ENCODE measurements around the gene KLHDC10.
"Not testable (repeated sequence)": the region's sequence is repeated elsewhere in the genome, so short reads cannot be mapped to it uniquely, and the experiment has no call there.

KLHDC10 gene, protein sequence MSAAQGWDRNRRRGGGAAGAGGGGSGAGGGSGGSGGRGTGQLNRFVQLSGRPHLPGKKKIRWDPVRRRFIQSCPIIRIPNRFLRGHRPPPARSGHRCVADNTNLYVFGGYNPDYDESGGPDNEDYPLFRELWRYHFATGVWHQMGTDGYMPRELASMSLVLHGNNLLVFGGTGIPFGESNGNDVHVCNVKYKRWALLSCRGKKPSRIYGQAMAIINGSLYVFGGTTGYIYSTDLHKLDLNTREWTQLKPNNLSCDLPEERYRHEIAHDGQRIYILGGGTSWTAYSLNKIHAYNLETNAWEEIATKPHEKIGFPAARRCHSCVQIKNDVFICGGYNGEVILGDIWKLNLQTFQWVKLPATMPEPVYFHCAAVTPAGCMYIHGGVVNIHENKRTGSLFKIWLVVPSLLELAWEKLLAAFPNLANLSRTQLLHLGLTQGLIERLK

GRCh38 chr7:130069978-130070860, at the start of gene KLHDC10:
KLHDC10 (plus strand) TSS chr7:130070534; CDS start chr7:130070644, 110 bp downstream.
- DNase-seq = peak; percentile 96

DNA sequence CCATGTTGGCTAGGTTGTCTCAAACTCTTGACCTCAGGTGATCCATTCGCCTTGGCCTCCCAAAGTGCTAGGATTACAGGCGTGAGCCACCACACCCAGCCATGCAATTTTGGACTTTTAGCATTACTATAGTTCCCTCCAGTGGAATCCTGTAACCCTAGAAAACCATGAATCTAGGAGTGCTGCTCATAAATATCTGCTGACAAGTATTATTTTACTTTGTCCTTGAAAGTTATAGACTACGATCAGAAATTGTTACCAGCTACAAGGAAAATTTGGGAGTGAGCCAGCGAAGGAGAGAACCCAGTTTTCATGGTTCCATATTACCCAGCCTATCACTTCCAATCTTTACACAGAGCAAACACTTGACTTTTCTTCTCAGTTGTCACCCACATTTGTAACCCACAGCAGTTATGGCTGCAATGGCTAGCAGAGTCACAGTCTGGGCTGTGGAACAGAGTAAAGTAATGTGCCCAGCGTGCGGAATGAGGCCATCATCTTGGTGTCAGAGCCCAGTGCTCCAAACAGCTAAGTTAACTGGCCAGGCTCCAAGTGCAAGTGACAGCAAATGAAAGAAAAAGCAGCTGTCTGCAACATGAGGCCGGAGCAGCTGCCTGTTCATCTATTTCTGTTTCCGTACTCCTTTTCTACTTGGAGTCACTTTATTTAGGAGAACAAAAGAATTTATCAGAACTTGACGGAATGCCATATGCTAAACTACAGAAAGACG, 49.1 kb upstream of the KLHDC10 start:
- DNase-seq = no peak

DNA sequence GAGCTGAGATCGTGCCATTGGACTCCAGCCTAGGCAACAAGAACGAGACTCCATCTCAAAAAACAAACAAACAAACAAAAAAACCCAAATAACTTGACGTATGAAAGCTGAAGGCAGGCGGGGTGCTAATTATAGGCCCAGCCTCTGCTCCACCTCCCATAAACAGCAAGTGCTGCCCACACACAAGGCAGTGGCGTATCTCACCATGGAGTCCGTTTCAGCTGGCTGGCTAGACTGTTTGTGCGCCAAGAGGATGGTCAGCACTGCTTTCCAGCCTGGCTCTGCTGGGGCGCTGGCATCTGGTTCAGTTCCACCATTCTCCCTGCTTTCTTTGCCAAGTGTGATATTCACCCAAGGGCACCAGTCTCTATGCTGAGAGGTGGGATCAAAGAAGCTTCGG, 48.2 kb upstream of the KLHDC10 start:
- no peak for DNase-seq

DNA sequence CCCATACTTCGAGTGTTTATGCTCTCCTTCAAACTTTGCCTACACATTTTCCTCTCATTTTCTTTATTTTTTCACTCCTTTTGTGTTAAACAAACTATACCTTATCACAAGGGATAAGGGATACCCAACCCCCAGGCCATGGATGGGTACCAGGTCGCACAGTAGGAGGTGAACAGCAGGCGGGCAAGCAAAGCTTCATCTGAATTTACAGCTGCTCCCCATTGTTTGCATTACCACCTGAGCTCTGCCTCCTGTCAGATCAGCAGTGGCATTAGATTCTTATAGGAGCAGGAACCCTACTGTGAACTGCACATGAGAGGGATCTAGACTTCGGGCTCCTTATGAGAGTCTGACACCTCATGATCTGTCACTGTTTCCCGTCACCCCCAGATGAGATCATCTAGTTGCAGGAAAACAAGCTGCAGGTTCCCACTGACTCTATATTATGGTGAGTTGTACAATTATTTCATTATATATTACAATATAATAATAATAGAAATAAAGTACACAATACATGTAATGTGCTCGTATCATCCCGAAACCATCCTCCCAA, 47.6 kb upstream of the KLHDC10 start:
- DNase-seq = no peak

DNA sequence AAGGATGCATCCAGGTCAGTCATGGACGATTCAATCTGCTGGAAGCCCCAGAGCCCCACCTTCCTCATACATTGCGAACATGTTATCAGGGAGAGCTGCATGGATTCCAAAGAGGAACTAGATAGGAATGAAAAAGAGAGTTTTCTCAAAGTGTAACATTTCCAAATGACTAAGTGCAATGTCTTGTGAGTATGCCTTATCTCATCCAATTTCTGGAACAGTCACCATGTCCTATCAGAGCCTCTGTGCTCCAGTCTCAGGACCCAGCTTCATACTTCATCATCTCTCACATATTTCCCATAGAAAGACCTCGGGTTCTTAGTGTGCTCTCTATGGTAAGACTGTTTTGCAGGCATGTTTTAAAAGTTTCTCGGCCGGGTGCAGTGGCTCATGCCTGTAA, 45.9 kb upstream of the KLHDC10 start:
- no peak for DNase-seq

- DNase-seq = no peak
Observed at GRCh38 chr7:130032698-130033097, 37.6 kb upstream of the KLHDC10 start.

GRCh38 chr7:130037703-130038102, 32.6 kb upstream of the KLHDC10 start:
- DNase-seq = no peak

- no peak for DNase-seq
Observed at GRCh38 chr7:130040576-130040975, 29.8 kb upstream of the KLHDC10 start.

DNA sequence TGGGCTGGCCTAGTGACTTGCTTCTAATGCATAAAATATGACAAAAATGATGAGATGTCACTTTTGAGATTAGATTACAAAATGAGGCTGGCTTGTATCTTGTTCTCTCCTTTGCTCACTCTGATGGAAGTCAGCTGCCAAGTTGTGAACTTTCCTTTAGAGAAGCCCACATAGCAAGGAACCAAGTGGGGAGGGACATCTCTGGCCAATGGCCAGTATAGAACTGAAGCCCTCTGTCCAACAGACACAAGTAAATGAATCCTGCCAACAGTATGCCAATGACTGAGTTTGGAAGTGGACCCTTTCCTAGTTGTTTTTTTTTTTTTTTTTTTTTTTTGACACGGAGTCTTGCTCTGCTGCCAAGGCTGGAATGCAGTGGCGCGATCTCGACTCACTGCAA, 22.5 kb upstream of the KLHDC10 start:
- no peak for DNase-seq

DNA sequence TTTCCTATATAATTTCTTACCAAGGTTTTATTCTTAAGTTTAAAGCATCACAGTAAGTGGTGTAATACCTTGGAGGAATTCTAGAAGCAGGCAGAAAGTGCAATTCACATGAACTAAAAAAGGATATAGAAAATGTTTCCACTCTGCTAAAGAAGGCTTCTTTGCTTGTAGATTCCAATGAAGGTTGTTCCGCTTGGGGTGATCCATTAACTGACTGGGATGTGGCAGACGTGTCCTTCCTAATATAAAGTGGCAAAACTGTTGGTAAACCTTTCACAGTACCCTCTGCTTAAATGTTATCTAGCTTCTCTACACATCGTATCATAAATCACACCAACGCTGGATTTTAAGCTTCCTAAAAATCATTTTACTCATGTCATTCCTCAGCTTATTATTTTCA, 21.4 kb upstream of the KLHDC10 start:
- DNase-seq = no peak

GRCh38 chr7:130052250-130052649, 18.1 kb upstream of the KLHDC10 start:
- not testable (repeated sequence) for DNase-seq

GRCh38 chr7:130055198-130055597, 15.1 kb upstream of the KLHDC10 start:
- DNase-seq = not testable (repeated sequence)

DNA sequence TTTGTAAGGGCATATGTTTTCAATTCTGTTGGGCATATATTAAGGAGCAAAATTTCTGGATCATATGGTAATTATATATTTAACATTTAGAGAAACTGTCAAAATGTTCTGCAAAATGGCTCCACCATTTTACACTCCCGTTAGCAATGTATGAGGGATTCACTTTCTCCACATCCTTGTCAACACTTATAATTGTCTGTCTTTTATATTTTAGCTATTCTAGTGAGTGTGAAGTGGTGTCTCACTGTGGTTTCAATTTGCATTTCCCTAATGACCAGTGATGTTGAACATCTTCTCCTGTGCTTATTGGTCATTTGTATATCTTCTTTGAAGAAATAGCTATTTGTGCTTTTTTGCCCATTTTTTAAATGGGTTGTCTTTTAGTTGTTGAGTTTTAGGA, 8.1 kb upstream of the KLHDC10 start:
- DNase-seq = no peak

DNA sequence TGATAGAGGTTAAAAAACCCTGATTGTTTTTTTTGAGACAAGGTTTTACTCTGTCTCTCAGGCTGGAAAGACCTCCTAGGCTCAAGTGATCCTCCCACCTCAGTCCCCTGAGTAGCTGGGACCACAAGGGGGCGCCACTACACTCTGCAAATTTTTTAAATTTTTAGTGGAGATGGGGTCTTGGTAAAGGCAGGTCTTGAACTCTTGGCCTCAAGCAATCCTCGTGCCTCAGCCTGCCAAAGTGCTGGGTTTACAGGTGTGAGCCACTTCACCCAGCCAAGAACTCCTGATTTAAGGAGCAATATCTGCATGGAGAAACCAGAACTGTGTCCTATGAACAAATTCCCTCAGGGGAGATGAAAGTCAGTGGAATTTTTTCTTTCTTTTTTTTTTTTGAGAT, 7.3 kb upstream of the KLHDC10 start:
- DNase-seq = no peak

- DNase-seq = not testable (repeated sequence)
Observed at GRCh38 chr7:130064580-130064926, 5.8 kb upstream of the KLHDC10 start.

DNA sequence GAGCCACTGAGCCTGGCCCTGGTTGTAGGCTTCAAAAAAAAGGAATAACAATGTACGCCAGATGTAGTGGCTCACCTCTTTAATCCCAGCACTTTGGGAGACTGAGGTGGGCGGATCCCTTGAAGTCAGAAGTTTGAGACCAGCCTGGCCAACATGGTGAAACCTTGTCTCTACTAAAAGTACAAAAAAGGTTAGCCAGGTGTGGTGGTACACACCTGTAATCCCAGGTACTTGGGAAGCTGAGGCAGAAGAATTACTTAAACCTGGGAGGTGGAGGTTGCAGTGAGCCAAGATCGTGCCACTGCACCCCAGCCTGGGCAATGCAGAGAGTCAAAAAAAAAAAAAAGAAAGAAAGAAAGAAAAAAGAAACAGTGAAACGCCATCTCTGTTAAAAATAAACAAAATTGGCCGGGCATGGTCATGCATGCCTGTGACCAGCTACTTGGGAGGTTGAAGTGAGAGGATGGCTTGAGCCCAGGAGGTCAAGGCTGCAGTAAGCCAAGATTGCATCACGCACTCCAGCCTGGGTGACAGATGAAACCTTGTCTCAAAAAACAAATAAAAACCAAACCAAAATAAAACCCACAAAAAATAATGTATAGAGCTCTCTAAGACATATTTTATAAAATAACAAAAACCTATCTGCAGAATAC, 4.7 kb upstream of the KLHDC10 start:
- no peak for DNase-seq

GRCh38 chr7:130069179-130069977, 956 bp upstream of the KLHDC10 start:
- no peak for DNase-seq

DNA sequence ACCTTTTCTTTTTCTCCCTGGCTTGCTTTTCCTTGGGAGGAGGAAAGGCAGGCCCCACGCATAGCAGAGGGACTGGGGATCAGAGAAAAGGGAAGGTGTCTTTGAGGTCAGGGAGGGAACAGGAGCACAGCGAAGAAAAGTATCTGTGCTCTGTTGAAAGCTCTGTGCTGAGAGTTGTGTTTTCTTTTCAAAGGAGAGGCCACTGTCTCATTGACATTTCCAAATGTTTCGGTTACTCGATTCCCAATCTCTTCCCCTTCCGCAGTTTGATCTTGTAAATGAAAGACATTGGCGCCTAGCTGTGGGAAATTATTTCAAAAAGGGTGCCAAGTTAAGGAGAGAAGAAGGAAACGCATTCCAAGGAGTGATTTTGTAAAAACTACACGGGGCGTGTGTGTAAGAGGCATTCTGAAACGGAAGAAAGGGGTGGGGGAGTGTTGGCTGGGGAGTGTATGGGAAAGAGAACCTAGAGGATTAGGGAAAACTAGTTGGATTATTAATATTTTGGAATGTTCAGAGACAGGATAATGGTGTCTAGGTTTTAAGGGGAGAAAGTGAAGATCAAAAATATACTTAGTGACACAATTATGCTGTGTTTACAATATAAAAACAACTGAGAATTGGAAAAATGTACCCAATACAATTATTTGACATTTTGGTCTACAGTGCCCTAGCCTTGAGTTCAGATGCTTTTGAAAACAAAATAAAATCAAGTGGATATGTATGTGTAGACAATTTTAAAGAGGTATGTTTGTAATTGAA, 708 bp downstream of the KLHDC10 start:
- no peak for DNase-seq

- peak; percentile 23 for DNase-seq
Observed at GRCh38 chr7:130071701-130072622, 1.6 kb downstream of the KLHDC10 start.

Data from NCI-H1436 treated with DMSO at 0.1 percent for 48 hours (cell line).